ENCODE measurements around the gene IRAG1. TPM values are rescaled to one million over a fixed set of nuclear protein-coding genes. Genes with fewer than 3 reads are reported as not detected.

The IRAG1 gene
- total and polyA plus RNA-seq, 2 experiments from 2014 or later, result 1.5 to 2.7 TPM

- Mint-ChIP-seq H3K4me3 (no peak overlapping the region), H3K27ac (no peak overlapping the region), H3K9me3 (peaks cover 19% of the 10 kb centered on the region), H3K27me3 (ENCODE audit: insufficient read depth, low read depth, poor library complexity) (peaks cover 4% of the 10 kb centered on the region), H3K4me1 (peaks cover 2% of the 10 kb centered on the region; the same call in 1 of the 3 replicates), H3K36me3 (ENCODE audit: low read depth) (peaks cover 15% of the 10 kb centered on the region)
- no peaks in the 10 kb centered on the region for H3K4me1 ChIP-seq (ENCODE audit: insufficient read depth)
- H3F3A ChIP-seq (replicated peaks; ENCODE audit: low read depth), result no peaks in the 10 kb centered on the region
- H3K9me2 ChIP-seq (ENCODE audit: insufficient read depth), result no peaks in the 10 kb centered on the region
- no peak overlapping the region for H3K4me3 ChIP-seq
- no peaks in the 10 kb centered on the region for H3K79me2 ChIP-seq (replicated peaks; ENCODE audit: insufficient read depth)
- no peak overlapping the region for H2AFZ ChIP-seq
- H3K27ac ChIP-seq (ENCODE audit: low read depth), result no peak overlapping the region
- no peak for TF ChIP-seq STAT1 (IDR thresholded peaks at IDR 0.05; ENCODE audit: unreplicated experiment)
- no peak for TF ChIP-seq CTCF (conservative IDR thresholded peaks at IDR 0.05; ENCODE audit: low read depth in 2 of 2)
- TF ChIP-seq ZNF331 (CRISPR knock-in tag; IDR thresholded peaks at IDR 0.05; ENCODE audit: low read depth), result no peak
- no peak for TF ChIP-seq EZH2phosphoT487 (IDR thresholded peaks at IDR 0.05; ENCODE audit: unreplicated experiment)
- ATAC-seq (no peak), DNase-seq (ENCODE audit: low spot score) (no peak)
- no peak overlapping the region for H3K4me2 ChIP-seq
- H3K36me3 ChIP-seq (ENCODE audit: insufficient read depth), result no peaks in the 10 kb centered on the region
- H4K20me1 ChIP-seq (replicated peaks; ENCODE audit: insufficient read depth), result 0 out of 2 replicates have a peak, but pooled peaks cover 2% of the 10 kb centered on the region
- no peaks in the 10 kb centered on the region for H3K27me3 ChIP-seq (ENCODE audit: insufficient read depth)
These were observed 8.4 kb upstream of the IRAG1 start for GRCh38 chr11:10701982-10702381.

GRCh38 chr11:10699072-10699471 lies 5.5 kb upstream of the IRAG1 start:
- H3K27me3 Mint-ChIP-seq (ENCODE audit: insufficient read depth, low read depth, poor library complexity), result peaks cover 4% of the 10 kb centered on the region
- Histone ChIP-seq H3K27me3 (ENCODE audit: insufficient read depth) (no peaks in the 10 kb centered on the region), H3K4me1 (ENCODE audit: insufficient read depth) (no peaks in the 10 kb centered on the region), H3K9me2 (ENCODE audit: insufficient read depth) (no peaks in the 10 kb centered on the region), H3K4me2 (no peak overlapping the region), H4K20me1 (replicated peaks; ENCODE audit: insufficient read depth) (0 out of 2 replicates have a peak, but pooled peaks cover 2% of the 10 kb centered on the region), H3K27ac (ENCODE audit: low read depth) (no peak overlapping the region), H3F3A (replicated peaks; ENCODE audit: low read depth) (no peaks in the 10 kb centered on the region), H3K4me3 (no peak overlapping the region), H3K79me2 (replicated peaks; ENCODE audit: insufficient read depth) (no peaks in the 10 kb centered on the region), H2AFZ (no peak overlapping the region), H3K36me3 (ENCODE audit: insufficient read depth) (no peaks in the 10 kb centered on the region)
- H3K27ac Mint-ChIP-seq, result no peak overlapping the region
- ATAC-seq (no peak), DNase-seq (ENCODE audit: low spot score) (no peak)
- H3K36me3 Mint-ChIP-seq (ENCODE audit: low read depth), result peaks cover 15% of the 10 kb centered on the region
- H3K4me1 Mint-ChIP-seq, result peaks cover 4% of the 10 kb centered on the region; the same call in 1 of the 3 replicates
- TF ChIP-seq NANOG (IDR thresholded peaks at IDR 0.05; ENCODE audit: borderline replicate concordance) (no peak), ZNF331 (CRISPR knock-in tag; IDR thresholded peaks at IDR 0.05; ENCODE audit: low read depth) (no peak), CTCF (conservative IDR thresholded peaks at IDR 0.05; ENCODE audit: low read depth in 2 of 2) (no peak), REST (IDR thresholded peaks at IDR 0.05; ENCODE audit: unreplicated experiment) (no peak), ZNF462 (CRISPR knock-in tag; IDR thresholded peaks at IDR 0.05) (no peak)
- no peak overlapping the region for H3K4me3 Mint-ChIP-seq
- peaks cover 19% of the 10 kb centered on the region for H3K9me3 Mint-ChIP-seq
